GM18499 (cell line): ENCODE measurements around the gene MN1.
"Not testable (repeated sequence)": the region's sequence is repeated elsewhere in the genome, so short reads cannot be mapped to it uniquely, and the experiment has no call there.

ENCODE experiments used
- ATAC-seq: cut with Tn5 transposase; IDR thresholded peaks from one replicate; pipeline ENCODE4 v1.9.1; 2021; ENCODE audit warnings: moderate number of reproducible peaks; ENCODE audit not compliant: insufficient read depth, unreplicated experiment

Gene MN1

GRCh38 chr22:27747396-27748221 is 53.9 kb downstream of the MN1 start:
- no peak for ATAC-seq

DNA sequence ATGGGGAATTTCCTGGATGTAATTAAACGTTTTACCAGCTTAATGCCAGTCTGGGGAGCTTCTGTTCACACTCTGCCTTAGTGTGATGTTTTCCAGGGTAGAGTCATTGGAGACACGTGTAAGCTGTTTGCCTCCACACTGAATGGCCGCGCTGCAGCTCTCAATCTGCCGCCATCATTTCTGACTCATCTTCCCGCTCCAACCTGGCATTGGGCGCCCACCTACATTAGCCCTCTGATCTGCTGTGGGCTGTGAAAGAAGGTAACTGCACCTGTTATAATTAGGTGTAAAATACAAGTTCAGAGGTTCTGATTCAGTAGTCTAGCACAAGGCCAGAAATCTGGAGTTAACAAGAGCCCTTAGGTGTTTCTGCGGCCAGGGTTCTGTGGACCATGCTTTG is 54.6 kb downstream of the MN1 start:
- ATAC-seq = no peak

DNA sequence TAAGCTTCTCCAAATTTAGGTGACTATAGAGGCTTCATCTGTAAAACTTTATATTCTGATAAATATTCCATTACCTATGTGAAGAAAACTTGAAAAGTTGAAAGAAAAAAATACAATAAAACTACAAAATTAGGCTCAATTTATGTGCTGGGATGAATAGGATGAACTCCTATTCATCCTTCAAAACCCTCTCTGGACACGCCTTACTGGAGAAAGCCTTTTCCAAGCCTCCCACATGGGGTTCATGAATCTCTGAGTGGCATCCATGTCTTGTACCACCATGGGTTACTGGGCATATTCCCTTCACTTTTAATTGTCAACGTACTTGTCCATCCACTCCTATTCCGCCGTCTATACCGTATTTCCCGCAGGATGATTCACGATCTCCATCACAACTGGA is 55.7 kb downstream of the MN1 start:
- no peak for ATAC-seq

GRCh38 chr22:27745154-27745553 is 56.4 kb downstream of the MN1 start:
- ATAC-seq = no peak

DNA sequence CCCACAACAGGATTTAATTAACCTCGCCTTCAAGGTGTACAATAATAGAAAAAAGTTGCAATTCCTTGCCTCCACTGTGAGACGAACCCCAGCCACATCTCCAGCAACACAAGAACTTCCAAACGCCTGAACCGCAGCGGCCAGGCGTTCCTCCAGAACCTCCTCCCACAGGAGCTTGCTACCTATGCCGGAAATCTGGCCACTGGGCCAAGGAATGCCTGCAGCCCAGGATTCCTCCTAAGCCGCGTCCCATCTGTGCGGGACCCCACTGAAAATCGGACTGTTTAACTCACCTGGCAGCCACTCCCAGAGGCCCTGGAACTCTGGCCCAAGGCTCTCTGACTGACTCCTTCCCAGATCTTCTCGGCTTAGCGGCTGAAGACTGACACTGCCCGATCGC is 57.5 kb downstream of the MN1 start:
- ATAC-seq = not testable (repeated sequence)

DNA sequence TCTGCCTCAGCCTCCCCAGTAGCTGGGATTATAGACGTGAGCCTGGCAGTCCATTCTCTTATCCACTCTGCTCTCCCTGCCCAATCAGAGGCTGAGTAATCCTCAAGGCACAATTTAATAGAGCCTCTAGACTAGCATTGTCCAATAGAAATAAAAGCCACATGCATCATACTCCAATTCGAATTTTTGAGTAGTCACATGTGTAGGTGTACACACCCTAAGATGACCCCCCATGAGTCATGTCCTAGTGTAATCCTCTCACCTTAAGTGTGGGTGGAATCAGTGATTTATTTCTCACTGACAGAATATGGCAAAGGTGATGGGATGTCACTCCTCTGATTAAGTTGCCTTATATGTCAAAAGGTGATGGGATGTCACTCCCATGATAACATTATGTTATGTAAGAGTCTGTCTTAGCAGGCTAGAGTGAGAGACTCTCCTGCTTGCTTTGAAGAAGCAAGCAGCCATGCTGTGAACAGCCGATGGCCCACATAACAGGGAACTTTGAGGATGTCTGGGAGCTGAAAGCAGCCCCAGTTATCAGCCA is 61.3 kb downstream of the MN1 start:
- no peak for ATAC-seq

DNA sequence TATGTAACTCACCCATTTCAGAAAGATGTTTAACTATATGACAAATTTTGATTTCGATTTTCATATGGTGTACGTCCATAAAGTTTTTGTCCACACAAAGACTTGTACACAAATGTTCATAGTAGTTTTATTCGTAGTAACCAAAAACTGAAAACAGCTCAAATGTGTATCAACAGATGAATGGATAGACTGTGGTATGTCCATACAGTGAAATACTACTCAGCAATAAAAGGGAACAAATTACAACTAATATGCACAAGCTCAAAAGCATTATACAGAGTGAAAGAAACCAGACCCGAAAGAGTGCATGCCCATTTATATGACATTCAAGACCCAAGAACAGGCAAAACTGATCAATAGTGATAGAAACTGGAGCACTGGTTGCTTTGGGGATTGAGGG is 64.0 kb downstream of the MN1 start:
- no peak for ATAC-seq

- ATAC-seq = no peak
Observed at GRCh38 chr22:27734066-27734465, 67.5 kb downstream of the MN1 start.

GRCh38 chr22:27732841-27733240 is 68.7 kb downstream of the MN1 start:
- no peak for ATAC-seq

DNA sequence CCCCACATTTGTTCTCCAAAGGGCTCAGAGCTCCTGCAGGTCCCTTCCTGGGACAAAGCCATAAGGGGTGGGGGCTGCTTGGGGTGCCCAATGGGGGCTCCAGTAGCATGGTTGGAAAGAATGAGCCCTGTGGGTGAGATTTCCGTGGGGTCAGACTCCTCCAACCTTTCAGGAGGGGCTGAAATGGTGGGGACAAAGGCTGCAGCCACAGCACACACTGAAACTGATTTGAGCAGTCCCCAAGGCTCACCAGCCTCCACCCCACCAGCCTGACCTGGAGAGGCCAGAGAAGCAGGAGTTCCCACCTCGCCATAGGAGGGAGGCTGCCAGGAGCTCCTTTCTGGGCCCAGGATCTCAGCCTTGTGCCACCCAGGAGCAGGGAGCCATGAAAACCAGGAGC is 69.2 kb downstream of the MN1 start:
- no peak for ATAC-seq

DNA sequence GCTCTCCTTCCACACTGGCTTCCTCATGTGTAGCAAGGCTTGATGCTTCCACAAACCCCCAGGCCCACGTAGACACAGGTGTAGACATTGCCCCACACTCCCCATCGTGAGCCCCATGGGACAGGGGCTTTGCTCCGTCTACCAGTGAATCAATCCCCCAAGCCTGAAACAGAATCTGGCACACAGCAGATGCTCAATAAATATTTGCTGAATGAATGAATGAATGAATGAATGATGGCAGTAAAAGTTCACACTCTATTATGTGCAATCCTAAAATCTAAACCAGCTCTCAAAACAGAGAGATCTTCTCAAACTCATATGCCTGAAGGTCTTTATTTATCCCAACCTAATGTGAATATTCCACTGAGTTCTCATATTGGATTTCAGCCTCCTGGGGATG is 69.9 kb downstream of the MN1 start:
- no peak for ATAC-seq

DNA sequence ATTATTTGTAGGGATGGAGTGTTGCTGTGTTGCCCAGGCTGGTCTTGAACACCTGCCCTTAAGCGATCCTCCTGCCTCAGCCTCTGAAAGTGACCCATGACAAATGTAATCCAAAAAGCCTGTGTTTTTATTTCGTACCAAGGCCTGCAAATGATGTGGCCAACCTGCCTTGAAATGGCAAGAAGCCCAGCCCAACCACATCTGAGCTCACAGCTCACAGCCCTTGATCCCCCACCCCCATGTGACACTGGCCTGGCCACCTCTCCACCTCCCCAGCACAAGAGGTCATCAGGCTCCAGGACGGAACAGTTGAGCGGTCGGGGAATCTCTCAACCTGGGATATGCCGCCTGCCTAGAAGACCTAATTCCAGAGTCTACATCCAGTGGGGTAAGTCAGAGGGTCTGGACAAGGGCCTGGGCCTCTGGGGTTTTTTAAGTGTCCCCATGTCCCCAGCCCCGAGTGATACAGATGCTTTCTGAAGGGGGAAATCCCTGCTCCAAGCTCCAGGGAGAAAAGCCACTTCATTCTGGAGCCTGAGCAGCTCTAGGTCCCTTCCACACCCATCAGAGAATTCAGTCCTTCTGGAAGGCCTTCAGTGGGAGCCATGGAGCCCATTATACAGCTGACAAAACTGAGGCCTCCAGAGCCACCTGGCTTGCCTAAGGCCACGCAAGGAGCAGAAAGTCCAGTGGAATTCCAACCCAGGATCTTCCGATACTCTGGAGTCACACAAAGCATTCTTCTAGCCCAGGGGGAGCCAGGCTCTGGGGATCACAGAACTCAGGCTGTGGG is 70.7 kb downstream of the MN1 start:
- ATAC-seq = no peak

GRCh38 chr22:27729246-27729645 is 72.3 kb downstream of the MN1 start:
- ATAC-seq = no peak

DNA sequence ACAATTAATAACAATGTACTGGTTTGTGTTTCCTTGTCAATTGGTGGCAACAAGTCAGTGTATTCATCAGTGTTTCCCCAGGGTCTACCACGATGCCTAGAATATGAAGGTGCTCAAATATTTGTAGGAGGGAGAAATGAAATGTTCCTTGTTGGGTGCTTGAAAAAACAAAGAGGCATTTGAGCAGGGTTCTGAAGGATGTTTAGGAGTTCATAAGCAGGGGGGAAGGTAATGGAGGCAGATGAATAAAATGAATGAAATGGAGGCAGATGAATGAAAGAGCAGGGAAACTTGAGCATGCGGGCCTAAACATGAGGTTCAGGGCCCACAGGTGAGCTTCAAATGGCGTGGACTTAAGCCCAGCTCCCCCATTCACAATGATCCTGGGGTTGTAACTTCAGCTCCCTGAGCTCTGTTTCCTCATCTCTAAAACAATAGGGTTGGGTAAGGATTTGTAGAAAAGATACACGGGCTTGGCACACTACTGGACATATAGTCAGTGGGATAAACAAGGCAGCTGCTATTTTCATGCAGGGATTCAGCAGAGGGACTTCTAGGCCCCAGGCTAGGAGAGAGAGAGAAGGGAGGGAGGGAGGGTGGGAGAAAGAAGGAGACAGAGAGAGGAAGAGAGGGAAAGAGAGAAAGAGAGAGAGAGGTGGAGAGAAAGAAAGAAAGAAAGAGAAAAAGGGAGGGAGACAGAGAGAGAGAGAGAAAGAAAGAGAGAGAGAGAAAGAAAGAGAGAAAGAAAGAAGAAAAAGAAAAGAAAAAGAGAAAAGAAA is 73.7 kb downstream of the MN1 start:
- no peak for ATAC-seq

- no peak for ATAC-seq
Observed at GRCh38 chr22:27726686-27727449, 74.7 kb downstream of the MN1 start.

- ATAC-seq = no peak
Observed at GRCh38 chr22:27726331-27726685, 75.2 kb downstream of the MN1 start.

- no peak for ATAC-seq
Observed at GRCh38 chr22:27725661-27726060, 75.9 kb downstream of the MN1 start.

DNA sequence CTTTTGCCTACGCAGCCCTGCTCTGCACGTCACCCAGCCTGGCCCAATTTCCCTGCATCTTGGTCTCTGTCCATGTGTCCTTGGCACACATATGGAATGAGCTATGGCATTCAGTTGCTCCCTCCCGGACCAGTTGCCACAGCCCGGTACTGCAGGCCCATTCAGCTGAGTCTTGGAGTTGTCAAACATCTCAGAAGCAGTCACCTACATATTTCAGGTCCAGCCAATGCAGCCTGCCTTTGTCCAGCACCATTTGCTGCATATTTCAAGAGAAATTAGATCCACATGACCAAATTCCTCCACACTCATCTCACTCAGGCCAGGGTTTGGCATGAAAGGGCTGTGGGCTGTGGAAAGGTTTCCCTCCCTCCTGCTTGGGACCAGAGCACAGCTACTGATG is 76.8 kb downstream of the MN1 start:
- ATAC-seq = no peak

GRCh38 chr22:27724157-27724556 is 77.4 kb downstream of the MN1 start:
- ATAC-seq = no peak

DNA sequence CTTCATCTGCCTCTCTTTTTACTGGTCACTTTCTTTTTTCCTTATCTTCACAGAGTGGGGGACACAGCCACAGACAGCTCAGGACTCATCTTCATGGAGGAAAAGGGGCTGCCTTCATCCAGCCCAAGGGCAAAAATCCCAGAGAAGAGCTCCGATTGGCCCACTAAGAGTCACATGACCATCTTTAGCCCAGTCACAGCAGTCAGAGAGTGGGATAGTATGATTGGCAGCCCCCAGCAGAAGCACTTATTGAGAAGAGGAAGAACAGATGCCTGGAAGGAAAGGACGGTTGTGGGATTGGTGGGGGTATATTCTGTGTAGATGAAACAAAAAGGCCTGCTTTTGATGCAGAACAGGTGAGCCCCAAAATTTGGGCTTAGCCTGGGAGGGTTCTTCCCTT is 77.8 kb downstream of the MN1 start:
- ATAC-seq = no peak
